Adipocyte (in vitro differentiated cells): ENCODE data around the gene TRAPPC10.

Experiments
- DNase-seq: peaks from one replicate; pipeline ENCODE4 v3.0.0-alpha.2; 2015; ENCODE audit warnings: low read depth
- H3K27me3 ChIP-seq: replicated peaks from 2 replicates; pipeline ENCODE4 v1.7.0; 2013; ENCODE audit warnings: mild to moderate bottlenecking, low read length, moderate library complexity; ENCODE audit not compliant: control insufficient read depth, insufficient read depth
- H3K36me3 ChIP-seq: 2 replicates; pipeline ENCODE4 v1.7.0; 2013; ENCODE audit warnings: low read length, mild to moderate bottlenecking, moderate library complexity; ENCODE audit not compliant: control insufficient read depth, insufficient read depth, severe bottlenecking
- H3K4me1 ChIP-seq: 2 replicates; pipeline ENCODE4 v1.7.0; 2013; ENCODE audit warnings: mild to moderate bottlenecking, low read length, moderate library complexity; ENCODE audit not compliant: control insufficient read depth, insufficient read depth
- H3K4me3 ChIP-seq: 2 replicates; pipeline ENCODE4 v1.7.0; 2013; ENCODE audit warnings: mild to moderate bottlenecking, low read length, moderate library complexity
- H3K9ac ChIP-seq: 2 replicates; pipeline ENCODE4 v1.7.0; 2013; ENCODE audit warnings: mild to moderate bottlenecking, low read length, moderate library complexity
- H3K9me3 ChIP-seq: 2 replicates; pipeline ENCODE4 v1.7.0; 2013; ENCODE audit warnings: mild to moderate bottlenecking, low read length, moderate library complexity; ENCODE audit not compliant: control insufficient read depth

TRAPPC10 gene

DNA sequence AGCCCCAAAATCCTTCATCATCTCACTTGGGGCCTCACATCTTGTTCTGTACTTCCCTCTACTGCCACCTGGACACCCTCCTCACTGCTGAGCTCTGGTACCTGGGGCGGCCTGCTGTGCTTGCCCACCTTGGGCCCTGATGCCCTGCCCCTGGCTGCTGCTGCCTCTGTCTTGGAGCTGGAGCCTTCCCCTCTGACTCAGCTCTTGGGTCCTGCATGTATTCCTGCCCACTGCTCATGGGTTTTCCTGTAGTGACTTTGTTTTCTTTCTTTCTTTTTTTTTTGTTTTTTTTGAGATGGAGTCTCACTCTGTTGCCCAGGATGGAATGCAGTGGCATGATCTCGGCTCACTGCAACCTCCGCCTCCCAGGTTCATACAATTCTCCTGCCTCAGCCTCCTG is 37.5 kb downstream of the TRAPPC10 start:
- Histone ChIP-seq H3K27me3 (no peaks in the 10 kb centered on the region), H3K9ac (no peak overlapping the region), H3K4me1 (peaks cover 2% of the 10 kb centered on the region), H3K9me3 (no peaks in the 10 kb centered on the region), H3K36me3 (peaks cover 27% of the 10 kb centered on the region), H3K4me3 (no peak overlapping the region)
- no peak for DNase-seq

DNA sequence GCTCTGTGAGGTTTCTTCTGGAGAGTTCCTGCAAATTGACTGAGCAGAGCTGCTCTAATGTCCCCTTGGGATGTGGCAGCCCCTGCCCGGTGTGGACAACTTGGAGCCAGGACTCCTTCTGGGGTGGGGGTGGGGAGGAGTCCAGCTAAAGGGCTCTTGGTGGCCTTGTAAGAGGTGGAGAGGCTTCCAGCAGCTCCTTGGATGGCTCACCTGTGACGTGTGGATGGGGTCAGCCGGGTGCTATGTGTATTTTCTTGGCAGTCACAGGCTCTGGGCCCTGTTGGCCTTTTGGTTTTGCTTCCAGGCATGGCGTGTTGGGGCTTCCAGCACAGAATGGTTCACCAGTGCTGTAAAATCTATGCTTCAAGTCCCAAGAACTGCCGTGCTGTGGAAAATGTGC is 38.2 kb downstream of the TRAPPC10 start:
- DNase-seq: no peak
- H3K36me3 ChIP-seq: peaks cover 27% of the 10 kb centered on the region

GRCh38 chr21:44051462-44051941 is 39.4 kb downstream of the TRAPPC10 start:
- no peaks in the 10 kb centered on the region for H3K9me3 ChIP-seq

More for the DNA sequence above, 38.2 kb downstream of the TRAPPC10 start:
- Histone ChIP-seq H3K4me3 (no peak overlapping the region), H3K27me3 (no peaks in the 10 kb centered on the region), H3K4me1 (peaks cover 5% of the 10 kb centered on the region), H3K9me3 (no peaks in the 10 kb centered on the region), H3K9ac (no peak overlapping the region)

GRCh38 chr21:44052071-44052829 is 40.1 kb downstream of the TRAPPC10 start:
- peaks cover 5% of the 10 kb centered on the region for H3K4me1 ChIP-seq
- H3K4me3 ChIP-seq: no peak overlapping the region
- DNase-seq: no peak
- H3K9ac ChIP-seq: no peak overlapping the region
- H3K9me3 ChIP-seq: no peaks in the 10 kb centered on the region
- H3K27me3 ChIP-seq: no peaks in the 10 kb centered on the region
- H3K36me3 ChIP-seq: peaks cover 30% of the 10 kb centered on the region

More at GRCh38 chr21:44051462-44051941, 39.4 kb downstream of the TRAPPC10 start:
- Histone ChIP-seq H3K4me3 (no peak overlapping the region), H3K9ac (peak overlapping the region; percentile 25), H3K36me3 (peaks cover 35% of the 10 kb centered on the region), H3K4me1 (peaks cover 5% of the 10 kb centered on the region), H3K27me3 (no peaks in the 10 kb centered on the region)
- DNase-seq: no peak

- Histone ChIP-seq H3K27me3 (no peaks in the 10 kb centered on the region), H3K4me3 (no peak overlapping the region), H3K9ac (no peak overlapping the region), H3K36me3 (peaks cover 31% of the 10 kb centered on the region), H3K4me1 (peaks cover 5% of the 10 kb centered on the region), H3K9me3 (no peaks in the 10 kb centered on the region)
- no peak for DNase-seq
Measured at GRCh38 chr21:44052830-44053226, 40.7 kb downstream of the TRAPPC10 start.

DNA sequence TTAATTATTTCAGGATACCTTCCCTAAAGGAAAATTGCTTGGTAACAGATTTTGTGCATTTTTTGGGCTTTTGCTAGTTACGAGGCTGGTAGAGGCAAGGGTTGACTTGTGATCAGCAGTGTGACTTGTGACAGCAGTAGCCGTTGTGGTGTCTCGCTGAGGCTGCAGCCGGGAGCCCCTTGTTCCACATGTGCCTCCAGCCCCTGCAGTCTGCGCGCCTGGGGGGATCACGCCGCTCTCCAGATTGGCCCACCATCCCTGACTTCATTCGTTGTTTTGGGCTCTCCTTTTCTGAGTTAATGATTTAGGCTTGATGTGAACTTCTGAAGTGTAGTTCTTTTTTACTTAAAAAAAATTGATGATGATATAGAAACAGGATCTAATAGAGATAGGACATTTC is 41.5 kb downstream of the TRAPPC10 start:
- Histone ChIP-seq H3K9ac (no peak overlapping the region), H3K27me3 (no peaks in the 10 kb centered on the region), H3K36me3 (peaks cover 31% of the 10 kb centered on the region), H3K4me1 (peaks cover 5% of the 10 kb centered on the region), H3K9me3 (no peaks in the 10 kb centered on the region), H3K4me3 (no peak overlapping the region)
- no peak for DNase-seq

DNA sequence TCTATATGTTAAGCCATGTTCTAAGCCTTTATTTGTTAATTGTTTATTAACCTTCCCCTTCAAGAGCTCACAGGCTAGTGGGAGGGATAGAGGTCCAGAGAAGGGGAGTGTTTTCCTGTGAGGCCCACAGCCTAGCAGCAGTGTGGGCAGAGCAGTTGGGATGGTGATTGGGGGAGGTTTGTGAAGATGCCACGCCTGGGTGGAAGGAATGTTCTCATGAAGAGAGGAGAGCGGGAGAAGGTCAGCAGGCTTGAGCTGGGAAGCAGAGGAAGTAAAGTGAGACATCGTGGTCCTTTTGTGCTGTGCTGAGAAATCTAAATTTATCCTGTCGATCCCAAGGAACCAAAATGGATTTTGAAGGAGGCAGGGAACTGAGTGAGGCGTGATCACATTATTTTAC is 42.6 kb downstream of the TRAPPC10 start:
- Histone ChIP-seq H3K9ac (no peak overlapping the region), H3K27me3 (no peaks in the 10 kb centered on the region), H3K9me3 (no peaks in the 10 kb centered on the region), H3K4me3 (no peak overlapping the region), H3K4me1 (peaks cover 5% of the 10 kb centered on the region), H3K36me3 (peaks cover 43% of the 10 kb centered on the region)
- peak; percentile 72 for DNase-seq

DNA sequence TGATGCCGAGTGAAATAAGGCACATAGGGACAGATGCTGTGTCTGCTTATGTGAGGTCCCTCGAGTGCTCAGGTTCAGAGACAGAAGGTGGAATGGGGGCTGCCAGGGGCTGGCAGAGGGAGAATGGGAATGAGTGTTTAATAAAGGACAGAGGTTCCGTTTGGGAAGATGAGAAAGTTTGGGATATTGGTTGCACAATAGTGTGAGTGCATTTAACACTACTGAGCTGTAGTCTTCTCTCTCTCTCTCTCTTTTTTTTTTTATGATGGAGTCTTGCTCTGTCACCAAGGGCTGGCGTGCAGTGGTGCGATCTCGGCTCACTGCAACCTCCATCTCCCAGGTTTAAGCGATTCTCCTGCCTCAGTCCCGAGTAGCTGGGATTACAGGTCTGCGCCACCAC is 44.9 kb downstream of the TRAPPC10 start:
- no peak overlapping the region for H3K9ac ChIP-seq

GRCh38 chr21:44057960-44058651 is 46.0 kb downstream of the TRAPPC10 start:
- H3K9ac ChIP-seq: no peak overlapping the region
- DNase-seq: no peak
- no peak overlapping the region for H3K4me3 ChIP-seq
- H3K9me3 ChIP-seq: no peaks in the 10 kb centered on the region
- H3K36me3 ChIP-seq: peaks cover 57% of the 10 kb centered on the region
- peaks cover 5% of the 10 kb centered on the region for H3K4me1 ChIP-seq
- H3K27me3 ChIP-seq: no peaks in the 10 kb centered on the region

More for the DNA sequence above, 44.9 kb downstream of the TRAPPC10 start:
- H3K27me3 ChIP-seq: no peaks in the 10 kb centered on the region
- no peaks in the 10 kb centered on the region for H3K9me3 ChIP-seq
- no peak for DNase-seq
- H3K36me3 ChIP-seq: peaks cover 56% of the 10 kb centered on the region
- no peak overlapping the region for H3K4me3 ChIP-seq
- peaks cover 5% of the 10 kb centered on the region for H3K4me1 ChIP-seq

- peaks cover 57% of the 10 kb centered on the region for H3K36me3 ChIP-seq
- H3K4me3 ChIP-seq: no peak overlapping the region
- H3K9ac ChIP-seq: no peak overlapping the region
- no peaks in the 10 kb centered on the region for H3K9me3 ChIP-seq
- H3K4me1 ChIP-seq: peaks cover 5% of the 10 kb centered on the region
- no peaks in the 10 kb centered on the region for H3K27me3 ChIP-seq
- no peak for DNase-seq
Measured at GRCh38 chr21:44058652-44058964, 46.5 kb downstream of the TRAPPC10 start.

GRCh38 chr21:44058981-44059380 is 46.9 kb downstream of the TRAPPC10 start:
- Histone ChIP-seq H3K4me1 (peaks cover 5% of the 10 kb centered on the region), H3K4me3 (no peak overlapping the region), H3K36me3 (peaks cover 61% of the 10 kb centered on the region), H3K9me3 (no peaks in the 10 kb centered on the region), H3K9ac (no peak overlapping the region), H3K27me3 (no peaks in the 10 kb centered on the region)
- DNase-seq: no peak
